Stomach (tissue), 4 donors: Measurements from ENCODE around the gene SEC23A.
"Not testable (repeated sequence)": the region's sequence is repeated elsewhere in the genome, so short reads cannot be mapped to it uniquely, and the experiment has no call there.

Experiments
- EP300 ChIP-seq: sonication (generic); formaldehyde crosslinking; IDR thresholded peaks from one replicate; pipeline ENCODE4 v1.6.1; 2017; ENCODE audit warnings: antibody characterized with exemption
- POLR2A ChIP-seq, 4 donors: fragments of 450-650 bp; IDR thresholded peaks; one replicate each; pipeline ENCODE4 v1.6.1; 2016; ENCODE audit warnings: antibody characterized with exemption in 4 of 4, control low read depth in 2 of 4, mild to moderate bottlenecking in 1 of 4, moderate library complexity in 1 of 4
- POLR2AphosphoS5 ChIP-seq, 3 donors: sonication (generic); formaldehyde crosslinking; IDR thresholded peaks; one replicate each; pipeline ENCODE4 v1.6.1; 2016; ENCODE audit warnings: antibody characterized with exemption in 3 of 3
- TF ChIP-seq, protein P1 (sequence below), 7 experiments: fragments of 450-650 bp in 4 of 7; fragments of 200-600 bp in 3 of 7; sonication (generic) in 3 of 7; IDR thresholded peaks; one replicate each; pipeline ENCODE4 v1.5.1; 2016 to 2019; ENCODE audit warnings: antibody characterized with exemption in 7 of 7, control low read depth in 2 of 7, mild to moderate bottlenecking in 1 of 7

DNA sequence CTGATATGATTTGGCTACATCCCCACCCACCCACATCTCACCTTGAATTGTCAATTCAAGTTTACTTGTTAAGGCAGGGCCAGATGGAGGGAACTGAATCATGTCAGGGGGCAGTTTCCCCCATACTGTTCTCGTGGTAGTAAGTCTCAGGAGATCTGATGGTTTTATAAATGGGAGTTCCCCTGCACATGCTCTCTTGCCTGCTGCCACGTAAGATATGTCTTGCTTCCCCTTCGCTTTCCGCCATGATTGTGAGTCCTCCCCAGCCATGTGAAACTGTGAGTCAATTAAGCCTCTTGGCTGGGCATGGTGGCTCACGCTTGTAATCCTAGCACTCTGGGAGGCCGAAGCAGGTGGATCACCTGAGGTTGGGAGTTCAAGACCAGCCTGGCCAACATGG, 57.1 kb downstream of the SEC23A start:
- TF ChIP-seq, protein P1, sequence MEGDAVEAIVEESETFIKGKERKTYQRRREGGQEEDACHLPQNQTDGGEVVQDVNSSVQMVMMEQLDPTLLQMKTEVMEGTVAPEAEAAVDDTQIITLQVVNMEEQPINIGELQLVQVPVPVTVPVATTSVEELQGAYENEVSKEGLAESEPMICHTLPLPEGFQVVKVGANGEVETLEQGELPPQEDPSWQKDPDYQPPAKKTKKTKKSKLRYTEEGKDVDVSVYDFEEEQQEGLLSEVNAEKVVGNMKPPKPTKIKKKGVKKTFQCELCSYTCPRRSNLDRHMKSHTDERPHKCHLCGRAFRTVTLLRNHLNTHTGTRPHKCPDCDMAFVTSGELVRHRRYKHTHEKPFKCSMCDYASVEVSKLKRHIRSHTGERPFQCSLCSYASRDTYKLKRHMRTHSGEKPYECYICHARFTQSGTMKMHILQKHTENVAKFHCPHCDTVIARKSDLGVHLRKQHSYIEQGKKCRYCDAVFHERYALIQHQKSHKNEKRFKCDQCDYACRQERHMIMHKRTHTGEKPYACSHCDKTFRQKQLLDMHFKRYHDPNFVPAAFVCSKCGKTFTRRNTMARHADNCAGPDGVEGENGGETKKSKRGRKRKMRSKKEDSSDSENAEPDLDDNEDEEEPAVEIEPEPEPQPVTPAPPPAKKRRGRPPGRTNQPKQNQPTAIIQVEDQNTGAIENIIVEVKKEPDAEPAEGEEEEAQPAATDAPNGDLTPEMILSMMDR (IDR thresholded peaks at IDR 0.05), result not testable (repeated sequence)
- TF ChIP-seq EP300; POLR2A (IDR thresholded peaks at IDR 0.05); POLR2AphosphoS5 (IDR thresholded peaks at IDR 0.05): not testable (repeated sequence)
